GM19324 (cell line): ENCODE results near the gene ROR2.
A peak's percentile ranks its signal among the peaks of the same experiment; 100 is the strongest.
"Not testable (repeated sequence)": the region's sequence is repeated elsewhere in the genome, so short reads cannot be mapped to it uniquely, and the experiment has no call there.

ENCODE experiments used
- ATAC-seq: cut with Tn5 transposase; IDR thresholded peaks from one replicate; pipeline ENCODE4 v1.9.1; 2021; ENCODE audit warnings: mild to moderate bottlenecking, moderate library complexity; ENCODE audit not compliant: unreplicated experiment, low FRiP score

ROR2 gene

GRCh38 chr9:91927922-91928510, 22.0 kb downstream of the ROR2 start:
- no peak for ATAC-seq

DNA sequence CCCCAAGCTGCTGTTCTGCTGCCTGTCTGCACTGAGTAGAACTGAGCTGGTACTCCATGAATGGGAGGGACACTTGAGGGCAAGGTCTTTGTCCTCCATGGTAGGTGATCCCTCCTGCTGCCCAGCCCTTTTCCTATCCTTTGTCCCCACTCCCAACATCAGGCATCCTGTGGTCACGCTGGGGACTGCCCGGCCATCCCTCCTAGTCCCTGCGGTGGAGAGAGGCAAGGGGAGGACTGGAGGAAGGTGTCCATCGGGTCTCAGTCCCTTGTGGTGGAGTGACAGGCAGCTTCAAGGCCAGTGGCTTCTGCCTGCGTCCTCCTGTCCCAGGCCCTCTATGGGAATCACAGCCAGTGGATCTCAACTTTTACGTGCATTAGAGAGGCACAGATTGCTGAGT, 25.9 kb downstream of the ROR2 start:
- ATAC-seq = no peak

GRCh38 chr9:91923145-91923544, 26.9 kb downstream of the ROR2 start:
- no peak for ATAC-seq

DNA sequence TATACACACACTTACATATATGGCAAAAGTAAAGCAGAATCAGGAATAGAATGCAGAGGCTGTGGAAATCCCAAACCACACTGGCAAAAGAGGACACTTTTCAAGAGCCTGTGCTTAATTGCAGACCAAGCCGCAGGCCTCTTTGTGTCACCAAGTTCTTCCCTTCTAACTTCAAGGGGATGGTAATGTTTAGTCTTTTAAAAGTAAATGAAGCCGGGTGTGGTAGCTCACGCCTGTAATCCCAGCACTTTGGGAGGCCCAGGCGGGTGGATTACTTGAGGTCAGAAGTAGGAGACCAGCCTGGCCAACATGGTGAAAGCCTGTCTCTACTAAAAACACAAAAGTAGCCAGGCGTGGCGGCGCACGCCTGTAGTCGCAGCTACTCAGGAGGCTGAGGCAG, 28.7 kb downstream of the ROR2 start:
- no peak for ATAC-seq

GRCh38 chr9:91920630-91921350, 29.2 kb downstream of the ROR2 start:
- ATAC-seq = no peak

DNA sequence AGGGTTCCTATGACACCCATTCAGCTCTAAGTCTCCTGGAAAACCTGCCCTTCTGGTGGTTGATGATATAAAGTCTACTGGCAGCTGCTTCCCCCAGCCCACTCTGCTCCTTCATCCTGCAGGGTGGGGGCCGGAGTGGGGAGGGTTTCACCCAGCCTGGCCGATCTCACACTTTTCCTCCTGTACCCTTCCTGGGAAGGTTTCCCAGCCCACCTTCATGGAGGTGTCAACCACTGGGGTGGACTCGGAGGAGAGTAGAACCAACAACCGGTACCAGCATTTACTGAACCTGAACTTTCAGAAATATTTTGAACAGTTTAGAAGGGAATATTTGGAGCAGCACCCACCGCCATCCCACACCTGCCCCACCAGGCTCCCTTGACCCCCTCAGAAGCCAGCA, 30.4 kb downstream of the ROR2 start:
- ATAC-seq = no peak

DNA sequence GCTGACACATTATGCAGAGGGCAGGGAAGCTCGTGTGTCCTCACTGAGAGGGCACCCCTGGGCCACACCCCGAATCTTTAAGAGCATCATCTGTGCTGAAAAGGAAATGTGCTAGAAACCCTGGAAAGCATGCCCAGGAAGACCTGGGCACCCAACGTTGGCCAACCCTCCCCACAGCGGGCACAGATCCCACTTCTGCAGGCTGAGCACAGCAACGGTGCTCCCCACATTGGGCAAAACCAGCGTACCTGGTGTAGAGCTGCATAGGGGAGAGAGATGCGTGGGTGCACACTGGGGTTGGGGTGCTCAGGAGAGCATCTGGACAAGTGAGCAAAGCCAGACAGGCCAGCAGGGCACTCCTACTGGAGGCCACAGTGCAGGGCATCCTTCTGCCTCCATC, 32.6 kb downstream of the ROR2 start:
- ATAC-seq = no peak

- ATAC-seq = no peak
These were observed 34.3 kb downstream of the ROR2 start for GRCh38 chr9:91915524-91916263.

- no peak for ATAC-seq
These were observed 35.1 kb downstream of the ROR2 start for GRCh38 chr9:91914937-91915336.

DNA sequence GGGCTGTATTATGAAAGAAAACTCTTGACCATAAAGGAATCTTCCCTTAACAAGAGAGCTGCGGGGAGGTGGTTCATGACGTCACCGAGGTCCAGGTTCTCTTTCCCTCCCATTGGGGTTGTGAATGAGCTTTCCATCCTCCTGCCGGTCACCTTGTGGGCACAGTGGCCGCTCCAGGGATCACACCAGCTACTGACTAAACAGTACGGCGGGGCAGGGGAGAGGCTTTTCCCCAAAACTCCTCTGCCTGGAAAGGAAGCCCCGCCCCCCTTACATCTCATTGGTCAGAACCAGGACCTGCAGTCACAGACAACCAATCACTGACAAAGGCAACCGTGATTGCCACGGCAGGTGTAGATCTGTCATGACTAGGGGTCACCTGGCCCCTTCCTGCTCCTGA, 35.6 kb downstream of the ROR2 start:
- no peak for ATAC-seq

GRCh38 chr9:91913986-91914385, 36.0 kb downstream of the ROR2 start:
- ATAC-seq = no peak

GRCh38 chr9:91913096-91913495, 36.9 kb downstream of the ROR2 start:
- no peak for ATAC-seq

GRCh38 chr9:91911657-91912056, 38.4 kb downstream of the ROR2 start:
- no peak for ATAC-seq

GRCh38 chr9:91909256-91909655, 40.8 kb downstream of the ROR2 start:
- ATAC-seq = not testable (repeated sequence)

DNA sequence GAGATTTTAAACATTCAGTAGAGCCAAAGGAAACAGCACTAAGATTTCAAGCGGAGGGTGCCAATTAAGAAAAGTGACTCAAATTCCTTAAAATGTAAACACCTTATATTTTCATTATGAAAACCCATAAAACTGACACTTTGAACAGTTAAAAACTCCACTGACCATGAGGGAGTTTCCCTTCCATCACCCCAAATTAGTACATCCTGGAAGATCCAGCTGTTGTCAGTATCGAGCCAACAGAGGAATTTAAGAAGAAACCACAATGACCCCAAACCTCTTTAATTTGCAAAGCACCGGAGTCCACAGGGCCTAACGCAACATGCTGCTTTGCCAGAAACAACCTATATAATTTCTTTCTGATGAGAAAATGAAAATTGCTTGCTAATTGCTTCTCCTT, 41.3 kb downstream of the ROR2 start:
- no peak for ATAC-seq

- no peak for ATAC-seq
These were observed 41.8 kb downstream of the ROR2 start for GRCh38 chr9:91908293-91908623.

- ATAC-seq = no peak
These were observed 42.3 kb downstream of the ROR2 start for GRCh38 chr9:91907484-91908292.

GRCh38 chr9:91905991-91906469, 44.0 kb downstream of the ROR2 start:
- ATAC-seq = peak; percentile 62

DNA sequence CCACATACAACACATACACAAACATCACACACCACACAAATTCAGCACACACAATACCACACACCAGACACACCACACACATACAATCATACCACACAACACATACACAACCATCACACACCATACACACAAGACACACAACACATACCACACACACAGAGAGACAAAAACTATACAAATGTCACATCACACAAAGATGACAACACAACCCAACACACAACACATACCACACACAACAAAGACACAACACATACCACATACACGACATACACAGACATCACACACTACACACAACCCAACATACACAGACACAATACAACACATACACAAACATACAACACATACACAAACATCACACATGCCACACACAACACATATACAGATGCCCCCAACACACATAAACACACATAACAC, 44.8 kb downstream of the ROR2 start:
- no peak for ATAC-seq

DNA sequence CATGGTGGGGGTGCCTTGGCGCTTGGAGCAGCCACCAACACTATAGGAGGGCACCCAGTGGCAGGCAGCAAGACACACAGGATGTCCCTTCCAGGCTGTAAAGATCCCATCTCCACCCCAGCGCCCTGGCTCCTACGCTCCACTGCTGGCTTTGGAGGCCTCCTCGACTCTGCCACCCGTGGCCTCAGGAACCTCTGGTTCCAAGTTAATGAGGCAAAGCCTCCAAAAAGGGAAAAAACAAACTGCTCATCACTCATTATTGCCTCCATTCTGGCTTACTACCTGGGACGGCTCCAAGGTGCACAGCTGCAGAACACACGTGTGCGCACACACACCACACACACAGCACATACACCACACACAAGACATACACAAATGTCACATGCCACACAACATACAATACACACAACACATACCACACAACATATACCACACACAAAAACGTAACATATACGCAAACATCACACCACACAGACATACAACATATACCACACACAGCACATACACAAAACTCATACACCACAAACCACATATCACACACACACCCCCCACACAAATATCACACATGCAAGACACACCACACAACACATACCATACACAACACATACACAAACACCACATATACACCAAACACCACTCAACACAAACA, 45.3 kb downstream of the ROR2 start:
- ATAC-seq = no peak
